Transverse colon (tissue), 4 donors: ENCODE results near the gene NSD2.

Experiments used
- EP300 ChIP-seq: sonication (generic); formaldehyde crosslinking; IDR thresholded peaks from one replicate; pipeline ENCODE4 v1.6.1; 2017; ENCODE audit warnings: antibody characterized with exemption, low read depth
- POLR2A ChIP-seq: fragments of 450-650 bp; IDR thresholded peaks from one replicate; pipeline ENCODE4 v1.6.1; 2016; ENCODE audit warnings: antibody characterized with exemption, mild to moderate bottlenecking, moderate library complexity
- POLR2AphosphoS5 ChIP-seq, 3 donors: sonication (generic); formaldehyde crosslinking; IDR thresholded peaks; one replicate each; pipeline ENCODE4 v1.6.1; 2016; ENCODE audit warnings: antibody characterized with exemption in 3 of 3
- TF ChIP-seq, protein P1 (sequence below), 5 experiments: fragments of 200-600 bp in 3 of 5; fragments of 450-650 bp in 2 of 5; sonication (generic) in 3 of 5; IDR thresholded peaks; 1 replicate in 2 of 5; 2 replicates in 3 of 5; pipeline ENCODE4 v1.5.1; 2016 to 2017; ENCODE audit warnings: antibody characterized with exemption in 5 of 5, inconsistent platforms in 3 of 5, mild to moderate bottlenecking in 2 of 5, moderate library complexity in 1 of 5

DNA sequence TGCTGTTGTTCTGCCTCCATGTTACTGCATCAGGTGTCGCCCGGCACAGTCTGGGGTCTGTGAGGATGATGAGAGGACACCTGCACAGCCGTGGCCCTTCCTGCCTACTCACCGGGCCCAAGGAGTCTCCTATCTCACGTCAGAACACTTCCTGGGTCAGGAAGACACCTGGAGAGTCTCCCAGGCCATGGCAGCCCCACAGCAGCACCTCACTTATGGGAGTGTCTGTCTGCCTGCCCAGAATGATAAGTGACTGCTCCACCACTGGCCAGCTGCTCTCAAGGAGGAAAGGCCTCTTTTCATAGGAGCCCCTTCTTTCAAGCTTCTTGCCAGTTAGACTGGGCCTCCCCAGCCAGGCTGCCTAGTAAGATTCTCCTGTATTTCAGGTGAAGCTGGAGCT lies 81.5 kb downstream of the NSD2 start:
- TF ChIP-seq, protein P1, sequence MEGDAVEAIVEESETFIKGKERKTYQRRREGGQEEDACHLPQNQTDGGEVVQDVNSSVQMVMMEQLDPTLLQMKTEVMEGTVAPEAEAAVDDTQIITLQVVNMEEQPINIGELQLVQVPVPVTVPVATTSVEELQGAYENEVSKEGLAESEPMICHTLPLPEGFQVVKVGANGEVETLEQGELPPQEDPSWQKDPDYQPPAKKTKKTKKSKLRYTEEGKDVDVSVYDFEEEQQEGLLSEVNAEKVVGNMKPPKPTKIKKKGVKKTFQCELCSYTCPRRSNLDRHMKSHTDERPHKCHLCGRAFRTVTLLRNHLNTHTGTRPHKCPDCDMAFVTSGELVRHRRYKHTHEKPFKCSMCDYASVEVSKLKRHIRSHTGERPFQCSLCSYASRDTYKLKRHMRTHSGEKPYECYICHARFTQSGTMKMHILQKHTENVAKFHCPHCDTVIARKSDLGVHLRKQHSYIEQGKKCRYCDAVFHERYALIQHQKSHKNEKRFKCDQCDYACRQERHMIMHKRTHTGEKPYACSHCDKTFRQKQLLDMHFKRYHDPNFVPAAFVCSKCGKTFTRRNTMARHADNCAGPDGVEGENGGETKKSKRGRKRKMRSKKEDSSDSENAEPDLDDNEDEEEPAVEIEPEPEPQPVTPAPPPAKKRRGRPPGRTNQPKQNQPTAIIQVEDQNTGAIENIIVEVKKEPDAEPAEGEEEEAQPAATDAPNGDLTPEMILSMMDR (IDR thresholded peaks at IDR 0.05), result no peak
- TF ChIP-seq POLR2A (no peak), POLR2AphosphoS5 (IDR thresholded peaks at IDR 0.05) (no peak), EP300 (no peak)
